ENCODE data around the gene IRF9. TPM values are rescaled to one million over a fixed set of nuclear protein-coding genes. Genes with fewer than 3 reads are reported as not detected.

The IRF9 gene
- total and polyA plus RNA-seq, 2 of the 13 experiments (the other 11 are each of a cell fraction or from before 2014, with no cell fraction given), result 14.9 to 49.7 TPM

- TF ChIP-seq JDP2 (CRISPR knock-in tag; IDR thresholded peaks at IDR 0.05; ENCODE audit: borderline replicate concordance) (no peak), ZMAT3 (CRISPR knock-in tag; conservative IDR thresholded peaks at IDR 0.05) (no peak), LRRFIP1 (CRISPR knock-in tag; conservative IDR thresholded peaks at IDR 0.05) (0 out of 2 replicates have a peak, but pooled peaks have one; percentile 64), ZZZ3 (CRISPR knock-in tag; IDR thresholded peaks at IDR 0.05; ENCODE audit: borderline replicate concordance) (no peak), ZBTB42 (CRISPR knock-in tag; IDR thresholded peaks at IDR 0.05) (peak; percentile 86; the same call in 1 of the 2 replicates), ZBED4 (CRISPR knock-in tag; IDR thresholded peaks at IDR 0.05; ENCODE audit: borderline replicate concordance) (peak; percentile 9), UBTF (CRISPR knock-in tag; IDR thresholded peaks at IDR 0.05) (no peak), SOX5 (CRISPR knock-in tag; IDR thresholded peaks at IDR 0.05; ENCODE audit: borderline replicate concordance) (no peak), KLF15 (CRISPR knock-in tag; IDR thresholded peaks at IDR 0.05; ENCODE audit: borderline replicate concordance) (no peak), TFAP4 (IDR thresholded peaks at IDR 0.05; ENCODE audit: borderline replicate concordance, low read depth) (peak; percentile 57; the same call in 1 of the 2 replicates), ZNF572 (CRISPR knock-in tag; IDR thresholded peaks at IDR 0.05) (no peak; the same call in 1 of the 2 replicates), NRL (CRISPR knock-in tag; IDR thresholded peaks at IDR 0.05; ENCODE audit: borderline replicate concordance) (peak; percentile 90), ZBTB8A (CRISPR knock-in tag; IDR thresholded peaks at IDR 0.05; ENCODE audit: borderline replicate concordance, low read depth) (no peak), MYPOP (CRISPR knock-in tag; IDR thresholded peaks at IDR 0.05) (no peak), IKZF1 (IDR thresholded peaks at IDR 0.05) (no peak), SIN3B (IDR thresholded peaks at IDR 0.05; ENCODE audit: low read length) (no peak; the same call in 1 of the 2 replicates), ZNF136 (CRISPR knock-in tag; IDR thresholded peaks at IDR 0.05; ENCODE audit: low read depth) (no peak), ATF7 (IDR thresholded peaks at IDR 0.05) (no peak), ATF7 (CRISPR knock-in tag; IDR thresholded peaks at IDR 0.05) (peak; percentile 25; the same call in 1 of the 2 replicates)
Measured at GRCh38 chr14:24115422-24116127, 45.5 kb upstream of the IRF9 start (continued).

Measured in HepG2 (cell line).